Measurements from ENCODE around the gene CIAPIN1. TPM values are rescaled to one million over a fixed set of nuclear protein-coding genes. Genes with fewer than 3 reads are reported as not detected.

Gene CIAPIN1
- polyA plus RNA-seq, 1 of the 3 experiments (the other 2 are of a cell fraction): 43.6 TPM

DNA sequence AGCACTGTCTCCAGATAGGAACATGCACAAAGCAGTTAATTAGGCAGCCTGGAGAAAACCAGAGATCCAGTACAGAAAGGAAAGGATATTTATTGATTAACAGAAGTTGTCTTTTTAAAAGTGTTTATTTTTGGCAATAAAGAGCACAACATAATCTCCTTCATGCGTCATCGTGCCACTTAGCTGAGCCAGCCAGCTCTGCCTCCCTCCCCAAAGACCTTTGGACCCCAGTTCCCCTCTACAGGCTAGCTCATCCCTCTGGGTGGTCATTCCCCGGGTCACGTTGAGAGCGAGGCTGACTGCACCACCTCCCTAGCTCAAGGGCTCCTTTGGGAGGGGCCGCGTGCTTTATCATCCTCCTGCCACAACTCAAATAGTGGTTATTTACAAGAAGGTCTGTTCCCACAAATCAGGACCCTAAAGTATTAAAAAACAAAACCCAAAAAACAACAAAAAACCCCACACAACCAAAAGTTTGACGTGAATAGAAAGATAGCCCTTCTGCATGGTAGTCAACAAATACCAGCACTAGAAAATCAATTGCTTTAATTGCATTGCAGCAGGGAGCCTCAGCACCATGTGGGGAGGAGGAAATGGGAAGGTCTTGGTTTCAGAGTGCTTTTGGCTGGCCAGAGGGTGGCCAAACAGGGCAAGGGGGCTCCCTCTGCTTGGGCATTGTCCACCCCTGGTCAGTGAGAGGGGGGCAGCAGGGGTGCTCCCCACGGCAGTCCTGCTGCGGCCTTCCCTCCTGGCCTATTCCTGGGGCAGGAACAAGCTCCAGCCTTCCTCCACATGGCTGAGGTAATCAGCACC is 24.9 kb upstream of the CIAPIN1 start:
- no peaks in the 10 kb centered on the region for H3K9me2 ChIP-seq
- no peaks in the 10 kb centered on the region for H3K9me3 ChIP-seq
- H3K27me3 ChIP-seq (ENCODE audit: insufficient read depth): no peaks in the 10 kb centered on the region
- 0 out of 2 replicates have a peak, but pooled peaks cover 9% of the 10 kb centered on the region for H4K20me1 ChIP-seq (ENCODE audit: insufficient read depth)
- no peak overlapping the region for H2AFZ ChIP-seq (ENCODE audit: low read depth)
- 78% methylated on average over 10 of the region's 10 CpGs for WGBS (ENCODE audit: low lambda C conversion rate)
- ChIA-PET POLR2A (interaction anchor here (1.0 to 5.1 kb wide), 8 partner anchors 9 to 56 kb away, joined by 3 to 52 read pairs (median 8); partner anchors contain the start of genes CIAPIN1, COQ9, DOK4 and POLR2C), CTCF (interaction anchor here (1.4 to 21.0 kb wide), 6 partner anchors 9 to 53 kb away, joined by 4 to 354 read pairs (median 9); partner anchors contain the start of gene POLR2C)
- H3K4me3 ChIP-seq (ENCODE audit: low read depth in 2 of 2, low read length in 1 of 2): no peak overlapping the region
- peak; percentile 77 for DNase-seq
- peaks cover 38 to 72% of the 10 kb centered on the region in 2 experiments for H3K36me3 ChIP-seq (replicated peaks in 1 of 2; ENCODE audit: control insufficient read depth in 1 of 2, insufficient read depth in 2 of 2, low read length in 1 of 2)
- peaks cover 4% of the 10 kb centered on the region for H3F3A ChIP-seq (replicated peaks; ENCODE audit: insufficient read depth)
- H3K9ac ChIP-seq: no peak overlapping the region
- H3K79me2 ChIP-seq (ENCODE audit: insufficient read depth): peaks cover 6% of the 10 kb centered on the region; the same call in 1 of the 2 replicates
- H3K4me1 ChIP-seq (ENCODE audit: control insufficient read depth in 1 of 2, insufficient read depth in 2 of 2, low read depth in 1 of 2, low read length in 1 of 2): peaks cover 0 to 74% of the 10 kb centered on the region in 2 experiments; a peak in 2 of 4 replicates
- peak overlapping the region in 1 of 2 experiments; percentile 95; a peak in 2 of 4 replicates for H3K27ac ChIP-seq (ENCODE audit: low read depth in 2 of 2, low read length in 1 of 2)
- H3K4me2 ChIP-seq: no peak overlapping the region
- TF ChIP-seq RFX5 (IDR thresholded peaks at IDR 0.05; ENCODE audit: low read length): no peak
- TF ChIP-seq USF1 (IDR thresholded peaks at IDR 0.05; ENCODE audit: borderline replicate concordance, low read depth): no peak
- TF ChIP-seq CHD2 (IDR thresholded peaks at IDR 0.05; ENCODE audit: low read length, partially characterized antibody): no peak
- peak; percentile 61; the same call in 1 of the 2 replicates for TF ChIP-seq MXI1 (IDR thresholded peaks at IDR 0.05; ENCODE audit: low read depth, low read length)
- TF ChIP-seq, protein P1, sequence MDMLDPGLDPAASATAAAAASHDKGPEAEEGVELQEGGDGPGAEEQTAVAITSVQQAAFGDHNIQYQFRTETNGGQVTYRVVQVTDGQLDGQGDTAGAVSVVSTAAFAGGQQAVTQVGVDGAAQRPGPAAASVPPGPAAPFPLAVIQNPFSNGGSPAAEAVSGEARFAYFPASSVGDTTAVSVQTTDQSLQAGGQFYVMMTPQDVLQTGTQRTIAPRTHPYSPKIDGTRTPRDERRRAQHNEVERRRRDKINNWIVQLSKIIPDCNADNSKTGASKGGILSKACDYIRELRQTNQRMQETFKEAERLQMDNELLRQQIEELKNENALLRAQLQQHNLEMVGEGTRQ (IDR thresholded peaks at IDR 0.05; ENCODE audit: borderline replicate concordance, low read depth, low read length): no peak

DNA sequence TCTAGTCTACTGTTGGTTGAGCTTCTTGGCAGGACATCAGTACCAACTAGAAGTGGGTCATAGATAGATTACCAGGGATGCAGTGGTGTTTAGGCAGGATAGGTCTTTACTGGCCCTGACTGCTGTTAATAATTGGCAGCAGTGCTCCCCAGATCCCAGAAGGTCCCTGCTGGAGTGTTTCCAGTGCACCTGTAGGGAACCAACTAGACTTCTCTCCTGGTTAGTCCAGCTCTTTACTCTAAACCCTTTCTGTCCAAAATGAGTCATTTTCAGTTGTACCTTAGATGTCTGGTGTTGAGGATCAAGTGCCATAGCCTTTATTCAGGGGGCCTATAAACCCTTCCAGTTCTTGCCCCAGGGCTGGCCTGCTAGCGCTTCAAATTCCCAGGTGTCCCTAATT is 24.0 kb upstream of the CIAPIN1 start:
- DNase-seq: no peak
- Histone ChIP-seq H2AFZ (ENCODE audit: low read depth) (no peak overlapping the region), H3K36me3 (replicated peaks in 1 of 2; ENCODE audit: control insufficient read depth in 1 of 2, insufficient read depth in 2 of 2, low read length in 1 of 2) (peaks cover 45 to 76% of the 10 kb centered on the region in 2 experiments), H4K20me1 (ENCODE audit: insufficient read depth) (0 out of 2 replicates have a peak, but pooled peaks cover 6% of the 10 kb centered on the region), H3K9ac (no peak overlapping the region), H3K79me2 (ENCODE audit: insufficient read depth) (no peaks in the 10 kb centered on the region), H3F3A (replicated peaks; ENCODE audit: insufficient read depth) (peaks cover 4% of the 10 kb centered on the region), H3K4me2 (no peak overlapping the region), H3K27ac (ENCODE audit: low read depth in 2 of 2, low read length in 1 of 2) (peak overlapping the region in 1 of 2 experiments; percentile 95; a peak in 2 of 4 replicates), H3K27me3 (ENCODE audit: insufficient read depth) (no peaks in the 10 kb centered on the region), H3K4me1 (ENCODE audit: control insufficient read depth in 1 of 2, insufficient read depth in 2 of 2, low read depth in 1 of 2, low read length in 1 of 2) (peaks cover 0 to 65% of the 10 kb centered on the region in 2 experiments; a peak in 2 of 4 replicates), H3K4me3 (ENCODE audit: low read depth in 2 of 2, low read length in 1 of 2) (no peak overlapping the region), H3K9me3 (no peaks in the 10 kb centered on the region), H3K9me2 (no peaks in the 10 kb centered on the region)
- ChIA-PET CTCF (interaction anchor here (0.7 to 21.0 kb wide), 5 partner anchors 8 to 53 kb away, joined by 3 to 354 read pairs (median 9); partner anchors contain the start of gene POLR2C), POLR2A (interaction anchor here (1.0 to 5.1 kb wide), 5 partner anchors 9 to 48 kb away, joined by 4 to 52 read pairs (median 12); partner anchors contain the start of genes DOK4 and POLR2C)
- TF ChIP-seq YY1 (IDR thresholded peaks at IDR 0.05; ENCODE audit: low read depth) (no peak), SMC3 (IDR thresholded peaks at IDR 0.05; ENCODE audit: low read depth, low read length) (no peak), CHD2 (IDR thresholded peaks at IDR 0.05; ENCODE audit: low read length, partially characterized antibody) (no peak), NFIC (IDR thresholded peaks at IDR 0.05; ENCODE audit: borderline replicate concordance) (no peak), MXI1 (IDR thresholded peaks at IDR 0.05; ENCODE audit: low read depth, low read length) (no peak), FOXM1 (IDR thresholded peaks at IDR 0.05; ENCODE audit: low read depth) (no peak), RXRA (IDR thresholded peaks at IDR 0.05; ENCODE audit: borderline replicate concordance, low read depth) (no peak), TEAD4 (IDR thresholded peaks at IDR 0.05; ENCODE audit: borderline replicate concordance, insufficient read depth) (no peak), RFX5 (IDR thresholded peaks at IDR 0.05; ENCODE audit: low read length) (no peak), RAD21 (IDR thresholded peaks at IDR 0.05; ENCODE audit: low read length) (no peak)
- 67% methylated on average over 1 of the region's 1 CpG for WGBS (ENCODE audit: low lambda C conversion rate)
